Activated CD4-positive, alpha-beta memory T cell treated with anti-CD3 and anti-CD28 coated beads, Interleukin-2, amount 10 ng/mL, durations not matched to agents 7 days and 5 days (primary cell): Measurements from ENCODE around the gene AFG1L. TPM values are rescaled to one million over a fixed set of nuclear protein-coding genes. Genes with fewer than 3 reads are reported as not detected.
"Not testable (repeated sequence)": the region's sequence is repeated elsewhere in the genome, so short reads cannot be mapped to it uniquely, and the experiment has no call there.

Experiments used
- CTCF ChIA-PET: fragments of 350-600 bp; sonication (Branson Sonifier 250); formaldehyde crosslinking; loops from one replicate; lab custom pipeline; 2021; ENCODE audit warnings: antibody characterized with exemption, inconsistent platforms; lab: Charles Lee
- POLR2A ChIA-PET: fragments of 350-600 bp; sonication (Branson Sonifier 250); formaldehyde crosslinking; loops from one replicate; lab custom pipeline; 2021; ENCODE audit warnings: antibody characterized with exemption; lab: Charles Lee
- DNase-seq: peaks from one replicate; pipeline ENCODE4 v3.0.0-alpha.2; 2020
- H3K27ac Mint-ChIP-seq: one replicate; pipeline ENCODE4 v1.8.0; 2021; ENCODE audit warnings: mild to moderate bottlenecking, mixed read lengths
- H3K27me3 Mint-ChIP-seq: one replicate; pipeline ENCODE4 v1.8.0; 2021; ENCODE audit warnings: mixed read lengths
- H3K36me3 Mint-ChIP-seq: one replicate; pipeline ENCODE4 v1.8.0; 2021; ENCODE audit warnings: low read depth, mixed read lengths
- H3K4me1 Mint-ChIP-seq: one replicate; pipeline ENCODE4 v1.8.0; 2021; ENCODE audit warnings: mixed read lengths
- H3K4me3 Mint-ChIP-seq: one replicate; pipeline ENCODE4 v1.8.0; 2021; ENCODE audit warnings: mild to moderate bottlenecking, mixed read lengths
- H3K9me3 Mint-ChIP-seq: one replicate; pipeline ENCODE4 v1.8.0; 2021; ENCODE audit warnings: mixed read lengths
- total RNA-seq, 2 experiments: library from RNA; stranded (reverse); gene quantifications; one replicate each; pipeline ENCODE4 v1.2.3, GENCODE V29; 2021

The AFG1L gene
- total RNA-seq, 2 experiments from 2014 or later = 4.5 to 4.7 TPM

DNA sequence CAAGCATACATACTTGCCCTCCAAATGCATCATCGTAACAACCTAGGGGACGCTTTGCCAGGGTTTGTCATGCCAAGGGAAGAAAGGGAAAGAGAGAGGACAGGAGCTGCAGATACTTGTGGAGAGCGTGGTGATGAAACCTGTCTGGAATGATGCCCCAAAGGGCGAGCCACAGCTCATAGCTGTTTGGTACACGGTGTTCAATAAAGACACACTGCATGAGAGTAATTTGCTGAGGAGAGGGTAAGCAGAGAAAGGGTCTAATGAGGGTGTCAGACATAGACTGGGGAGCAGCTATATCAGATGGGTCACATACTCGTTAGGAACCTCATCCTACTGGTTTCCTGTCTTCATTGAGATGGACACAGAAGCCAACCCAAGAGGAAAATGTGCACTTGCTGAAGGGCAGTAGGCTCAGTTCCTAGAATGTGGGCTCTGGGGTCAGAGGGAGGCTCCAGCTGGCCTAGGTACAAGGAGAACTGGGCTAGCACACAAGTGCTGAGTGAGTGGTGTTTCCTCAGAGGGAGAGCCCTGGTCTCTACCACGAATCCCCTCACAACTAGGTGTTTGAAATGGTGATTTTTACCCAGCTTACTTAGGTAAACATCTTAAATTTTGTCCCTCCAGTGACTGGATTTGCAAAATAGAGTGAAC lies 260.7 kb downstream of the AFG1L start:
- no peak for DNase-seq
- POLR2A ChIA-PET = no interaction called here
- H3K36me3 Mint-ChIP-seq = no peaks in the 10 kb centered on the region
- no peak overlapping the region for H3K4me3 Mint-ChIP-seq
- peaks cover 17% of the 10 kb centered on the region for H3K27me3 Mint-ChIP-seq
- H3K4me1 Mint-ChIP-seq = peaks cover 10% of the 10 kb centered on the region
- no peaks in the 10 kb centered on the region for H3K9me3 Mint-ChIP-seq
- H3K27ac Mint-ChIP-seq = no peak overlapping the region
- CTCF ChIA-PET = interaction anchor here (1.4 kb wide), 1 partner anchor 518 kb away, joined by 4 read pairs; no protein-coding TSS in a partner anchor

DNA sequence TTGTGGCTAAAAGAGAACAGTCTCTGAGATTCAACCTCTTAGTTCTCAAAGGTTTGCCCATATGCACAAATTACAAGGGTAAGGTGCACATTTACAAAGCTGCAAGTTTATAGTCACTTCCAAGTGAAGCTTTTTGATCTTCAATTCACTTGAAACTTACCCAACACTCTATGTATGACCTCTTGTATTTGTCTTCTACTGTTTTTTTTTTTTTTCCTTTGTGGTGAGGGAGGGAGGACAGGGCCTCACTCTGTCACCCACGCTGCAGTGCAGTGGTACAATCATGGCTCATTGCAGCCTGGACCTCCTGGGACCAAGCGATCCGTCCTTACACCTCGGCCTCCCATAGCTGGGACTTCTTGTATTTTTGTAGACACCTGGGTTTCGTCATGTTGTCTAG lies 261.4 kb downstream of the AFG1L start:
- peaks cover 10% of the 10 kb centered on the region for H3K4me1 Mint-ChIP-seq
- H3K36me3 Mint-ChIP-seq = no peaks in the 10 kb centered on the region
- ChIA-PET POLR2A (interaction anchor here (1.3 to 3.0 kb wide), 3 partner anchors 15 to 826 kb away, joined by 3 to 12 read pairs (median 5); partner anchors contain the start of gene CD164), CTCF (interaction anchor here (1.0 to 1.4 kb wide), 2 partner anchors 517 to 518 kb away, joined by 3 to 4 read pairs; no protein-coding TSS in a partner anchor)
- DNase-seq = no peak
- no peak overlapping the region for H3K27ac Mint-ChIP-seq
- no peak overlapping the region for H3K4me3 Mint-ChIP-seq
- peaks cover 17% of the 10 kb centered on the region for H3K27me3 Mint-ChIP-seq
- H3K9me3 Mint-ChIP-seq = no peaks in the 10 kb centered on the region

DNA sequence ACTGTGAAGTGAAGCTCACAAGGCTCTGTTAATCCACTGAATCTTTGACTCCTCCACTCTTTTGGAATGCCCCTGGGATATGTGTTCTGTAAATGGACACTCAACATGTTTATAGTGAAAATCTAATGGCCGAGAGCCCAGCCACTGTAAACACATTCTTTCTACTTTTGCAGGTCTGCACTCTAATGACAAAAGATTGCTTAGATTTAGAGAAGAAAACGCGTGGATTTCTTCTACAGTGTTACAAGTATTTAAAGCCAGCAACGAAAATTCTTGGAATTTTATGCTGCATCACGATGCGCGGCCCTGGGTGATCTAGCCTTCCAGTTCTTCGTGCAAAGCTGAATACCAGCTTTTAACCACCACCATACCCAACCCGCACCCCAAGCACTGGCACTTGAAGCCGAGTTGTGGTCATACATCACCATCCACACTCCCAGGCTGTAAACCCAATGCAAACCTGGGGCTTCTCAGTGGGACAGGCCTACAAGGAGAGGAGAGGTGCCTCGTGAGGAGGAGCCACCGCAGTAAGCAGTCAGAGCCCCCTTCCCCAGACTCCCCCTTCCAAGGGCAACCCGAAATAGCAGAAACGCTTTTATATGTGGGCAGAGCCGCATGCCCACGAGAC lies 262.1 kb downstream of the AFG1L start:
- Mint-ChIP-seq H3K27me3 (peaks cover 19% of the 10 kb centered on the region), H3K4me1 (peaks cover 15% of the 10 kb centered on the region), H3K27ac (peak overlapping the region; percentile 31), H3K36me3 (peaks cover 4% of the 10 kb centered on the region), H3K9me3 (no peaks in the 10 kb centered on the region), H3K4me3 (peak overlapping the region; percentile 97)
- no peak for DNase-seq
- ChIA-PET CTCF (interaction anchor here (1.0 kb wide), 1 partner anchor 518 kb away, joined by 3 read pairs; no protein-coding TSS in a partner anchor), POLR2A (interaction anchor here (0.6 to 4.5 kb wide), 11 partner anchors 11 to 826 kb away, joined by 3 to 29 read pairs (median 5); partner anchors contain the start of genes ARMC2, CD164, CEP57L1 and SESN1)

DNA sequence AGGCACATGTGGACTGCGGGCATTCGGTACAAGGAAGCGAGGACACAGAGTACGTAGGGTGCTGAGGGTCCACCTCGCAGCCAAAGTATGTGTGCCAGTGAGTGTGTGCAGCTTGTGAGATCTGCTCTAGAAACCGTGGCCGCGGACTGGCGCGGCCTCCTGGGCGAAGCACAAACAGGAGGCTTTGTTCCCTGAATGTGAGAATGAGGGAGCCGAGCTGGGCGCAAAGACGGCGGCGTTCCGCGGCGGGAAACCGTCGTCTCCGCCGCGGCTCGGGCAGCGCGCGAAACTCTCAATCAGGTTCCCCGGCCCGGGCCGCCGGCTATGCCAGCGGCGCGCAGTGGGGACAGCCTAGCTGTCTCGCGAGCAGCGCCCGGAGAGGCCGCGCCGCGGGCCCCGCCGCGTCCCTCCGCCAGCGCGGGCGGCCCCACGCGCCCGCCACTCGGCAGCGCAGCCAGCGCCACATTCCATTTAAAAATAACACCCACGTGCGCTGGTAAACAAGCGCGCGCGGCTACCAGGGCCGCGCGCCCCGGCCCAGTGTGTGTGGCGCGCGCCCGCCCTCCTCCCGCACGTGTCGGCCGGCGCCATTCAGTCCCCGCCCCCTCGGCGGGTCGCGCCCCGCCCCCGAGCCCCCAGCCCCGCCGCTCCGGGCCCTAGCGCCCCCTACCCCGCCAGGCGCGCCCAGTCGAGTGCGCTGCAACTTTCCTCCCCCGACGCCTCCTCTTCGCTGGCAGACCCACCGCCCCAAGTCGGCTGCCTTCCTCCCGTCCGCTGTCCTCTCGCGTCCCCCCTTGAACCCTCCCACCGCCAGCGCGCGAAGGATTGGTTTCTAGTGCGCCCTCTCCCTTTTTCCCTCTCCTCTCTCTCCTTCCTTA lies 262.9 kb downstream of the AFG1L start:
- H3K4me3 Mint-ChIP-seq = peak overlapping the region; percentile 97
- peaks cover 12% of the 10 kb centered on the region for H3K36me3 Mint-ChIP-seq
- peaks cover 20% of the 10 kb centered on the region for H3K27me3 Mint-ChIP-seq
- peaks cover 21% of the 10 kb centered on the region for H3K4me1 Mint-ChIP-seq
- H3K27ac Mint-ChIP-seq = peak overlapping the region; percentile 98
- ChIA-PET CTCF (interaction anchor here (0.9 to 1.7 kb wide), 10 partner anchors 10 to 537 kb away, joined by 3 to 6 read pairs (median 4); partner anchors contain the start of genes ARMC2, CEP57L1 and SESN1), POLR2A (interaction anchor here (0.6 to 4.5 kb wide), 22 partner anchors 12 to 825 kb away, joined by 3 to 29 read pairs (median 4); partner anchors contain the start of genes ARMC2, CD164, CEP57L1 and SESN1)
- DNase-seq = peak; percentile 77
- no peaks in the 10 kb centered on the region for H3K9me3 Mint-ChIP-seq

DNA sequence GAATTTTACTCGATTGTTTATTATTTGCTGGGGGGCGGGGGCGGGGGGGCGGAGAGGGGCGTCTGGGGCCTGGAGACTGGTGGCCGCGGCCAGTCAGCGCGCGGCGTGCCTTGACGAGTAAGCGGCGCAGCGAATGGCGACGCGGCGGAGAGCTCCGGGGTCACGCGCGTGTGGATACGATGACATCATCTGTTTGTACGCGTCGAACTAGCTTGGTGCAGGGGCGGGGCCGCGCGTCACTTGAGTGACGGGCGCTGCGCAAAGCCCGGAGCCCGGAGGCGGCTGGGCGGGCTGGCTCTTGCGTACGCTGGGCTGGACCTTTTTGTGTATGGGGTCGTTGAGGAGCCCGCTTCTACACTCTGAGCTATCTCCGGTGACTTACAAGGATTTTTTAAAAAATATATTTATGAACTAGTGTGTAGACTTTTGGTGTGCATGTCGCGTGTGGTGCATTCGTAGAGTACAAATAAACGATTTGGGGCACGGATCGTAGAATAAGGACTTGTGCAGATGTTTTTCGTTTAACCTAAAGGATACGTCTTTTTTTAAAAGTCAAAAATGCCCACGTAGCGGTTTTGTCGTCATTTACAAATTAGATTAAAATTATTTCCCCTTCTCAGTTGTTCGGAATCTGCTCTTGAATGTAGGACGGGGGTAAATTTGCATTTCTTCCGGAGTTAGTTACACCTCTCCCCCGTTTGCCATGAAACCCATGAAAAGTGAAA lies 263.7 kb downstream of the AFG1L start:
- peaks cover 28% of the 10 kb centered on the region for H3K4me1 Mint-ChIP-seq
- ChIA-PET POLR2A (interaction anchor here (0.8 to 4.5 kb wide), 20 partner anchors 12 to 824 kb away, joined by 3 to 29 read pairs (median 7); partner anchors contain the start of genes ARMC2, CD164, CEP57L1 and SESN1), CTCF (interaction anchor here (0.6 to 1.7 kb wide), 12 partner anchors 9 to 536 kb away, joined by 3 to 6 read pairs (median 4); partner anchors contain the start of genes ARMC2, CEP57L1 and SESN1)
- peaks cover 21% of the 10 kb centered on the region for H3K27me3 Mint-ChIP-seq
- H3K36me3 Mint-ChIP-seq = peaks cover 15% of the 10 kb centered on the region
- H3K9me3 Mint-ChIP-seq = no peaks in the 10 kb centered on the region
- peak overlapping the region; percentile 97 for H3K4me3 Mint-ChIP-seq
- peak; percentile 97 for DNase-seq
- H3K27ac Mint-ChIP-seq = peak overlapping the region; percentile 98

DNA sequence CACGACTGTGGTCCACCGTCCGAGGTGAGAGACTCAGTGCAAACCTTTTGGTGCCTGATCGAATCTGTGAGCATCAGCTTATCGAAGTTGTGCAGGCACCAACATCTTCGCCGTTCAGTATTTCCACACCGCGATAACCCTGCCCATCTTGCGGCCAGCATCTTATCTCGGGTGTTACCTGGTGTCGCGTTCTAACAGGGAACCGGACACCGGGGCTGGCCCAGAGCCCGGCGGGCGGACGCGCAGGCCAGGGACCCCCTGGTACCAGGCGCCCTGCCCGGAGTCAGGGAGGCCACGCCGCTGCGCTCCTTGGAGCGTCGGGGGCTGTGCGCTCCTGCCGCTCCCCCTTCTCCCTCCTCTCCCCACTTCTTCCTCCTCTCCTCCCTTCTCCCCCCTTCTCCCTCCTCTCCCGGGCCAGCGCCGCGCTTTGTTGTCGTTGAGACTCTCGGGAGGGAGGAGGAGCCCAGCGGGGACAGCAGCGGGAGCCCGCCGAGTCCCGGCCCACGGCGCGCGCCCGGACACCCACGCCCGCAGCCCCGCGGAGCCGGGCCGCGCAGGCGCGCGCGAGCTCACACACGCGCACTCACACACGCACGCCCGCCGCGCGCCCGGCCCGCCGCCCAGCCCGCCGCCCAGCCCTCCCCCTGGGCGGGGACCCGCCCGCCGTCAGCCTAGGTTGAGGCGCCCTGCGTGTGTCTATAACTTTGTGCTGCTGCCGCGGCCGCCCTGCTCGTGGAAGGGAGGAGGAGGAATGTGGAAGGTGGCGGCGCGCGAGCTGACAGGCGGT lies 264.4 kb downstream of the AFG1L start:
- H3K4me1 Mint-ChIP-seq = peaks cover 34% of the 10 kb centered on the region
- peaks cover 15% of the 10 kb centered on the region for H3K36me3 Mint-ChIP-seq
- peaks cover 19% of the 10 kb centered on the region for H3K27me3 Mint-ChIP-seq
- CTCF ChIA-PET = interaction anchor here (1.1 to 1.7 kb wide), 5 partner anchors 17 to 364 kb away, joined by 3 to 6 read pairs (median 5); partner anchors contain the start of gene ARMC2
- DNase-seq = peak; percentile 90
- no peaks in the 10 kb centered on the region for H3K9me3 Mint-ChIP-seq
- peak overlapping the region; percentile 97 for H3K4me3 Mint-ChIP-seq
- POLR2A ChIA-PET = interaction anchor here (0.8 to 4.5 kb wide), 24 partner anchors 13 to 931 kb away, joined by 3 to 29 read pairs (median 6); partner anchors contain the start of genes ARMC2, CD164, CEP57L1 and SESN1
- peak overlapping the region; percentile 98 for H3K27ac Mint-ChIP-seq

DNA sequence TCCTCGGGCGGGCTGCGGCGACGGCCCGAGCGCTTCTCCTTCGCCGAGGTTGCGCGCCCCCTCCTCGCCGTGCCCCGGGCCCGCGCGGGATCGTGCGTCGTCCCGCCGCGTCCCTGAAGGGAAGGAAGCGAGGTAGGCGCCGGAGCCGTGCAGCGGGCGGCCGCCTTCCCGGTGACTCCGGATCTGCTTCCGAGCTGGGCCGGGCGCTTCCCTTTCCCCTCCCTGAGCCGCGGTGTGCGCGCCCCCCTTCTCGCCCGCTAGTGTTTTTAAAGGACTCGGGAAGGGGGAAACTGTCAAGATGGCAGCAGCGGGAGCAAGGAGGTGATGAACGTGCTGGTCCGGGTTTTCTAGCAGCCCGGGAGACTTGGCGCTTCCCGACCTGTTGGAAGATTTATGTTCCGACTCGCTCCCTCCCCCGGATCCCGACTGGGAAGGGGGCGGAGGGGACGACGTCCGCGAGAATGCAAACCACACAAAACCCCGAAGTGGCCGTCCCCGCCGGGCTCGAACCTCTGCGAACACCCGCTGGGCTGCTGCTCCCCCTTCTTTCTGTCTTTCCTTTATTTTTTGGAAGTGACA lies 265.1 kb downstream of the AFG1L start:
- peak; percentile 45 for DNase-seq
- peaks cover 17% of the 10 kb centered on the region for H3K27me3 Mint-ChIP-seq

DNA sequence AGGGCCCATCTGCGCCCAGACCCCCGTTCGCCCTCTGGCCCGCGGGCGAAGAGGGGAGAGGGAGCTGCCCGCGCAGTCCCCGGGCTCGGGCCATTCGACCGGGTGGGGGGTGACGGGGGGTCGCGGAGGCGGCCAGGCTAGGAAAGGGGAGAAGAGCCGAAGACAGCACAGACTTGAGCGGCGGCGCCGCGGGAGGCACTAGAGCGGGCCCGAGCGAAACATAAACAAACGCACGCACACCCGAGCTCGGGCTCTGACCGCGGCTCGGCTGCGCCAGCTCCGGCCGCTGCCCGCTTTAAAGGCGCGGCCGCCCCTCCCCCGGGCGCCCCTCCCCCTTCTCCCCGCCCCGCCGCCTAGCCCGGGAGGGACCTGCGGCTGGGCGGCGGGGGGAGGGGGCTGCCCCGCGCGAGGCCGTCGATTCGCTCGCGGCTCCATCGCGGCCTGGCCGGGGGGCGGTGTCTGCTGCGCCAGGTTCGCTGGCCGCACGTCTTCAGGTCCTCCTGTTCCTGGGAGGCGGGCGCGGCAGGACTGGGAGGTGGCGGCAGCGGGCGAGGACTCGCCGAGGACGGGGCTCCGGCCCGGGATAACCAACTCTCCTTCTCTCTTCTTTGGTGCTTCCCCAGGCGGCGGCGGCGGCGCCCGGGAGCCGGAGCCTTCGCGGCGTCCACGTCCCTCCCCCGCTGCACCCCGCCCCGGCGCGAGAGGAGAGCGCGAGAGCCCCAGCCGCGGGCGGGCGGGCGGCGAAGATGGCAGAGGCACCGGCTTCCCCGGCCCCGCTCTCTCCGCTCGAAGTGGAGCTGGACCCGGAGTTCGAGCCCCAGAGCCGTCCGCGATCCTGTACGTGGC lies 265.8 kb downstream of the AFG1L start, which contains the start of gene FOXO3:
Gene FOXO3, plus strand, starts transcription at position 455 of the 846 bp plus-strand sequence. Its CDS starts 292 bp downstream, at position 747.
- Mint-ChIP-seq H3K27ac (peak within 1 kb of the TSS; percentile 73), H3K4me3 (peak within 1 kb of the TSS; percentile 80), H3K9me3 (no peaks in the 10 kb centered on the region), H3K4me1 (peaks cover 48% of the 10 kb centered on the region), H3K36me3 (peaks cover 15% of the 10 kb centered on the region), H3K27me3 (peaks cover 11% of the 10 kb centered on the region)
- ChIA-PET POLR2A (interaction anchor here (0.8 to 4.5 kb wide), 13 partner anchors 14 to 930 kb away, joined by 3 to 29 read pairs (median 4); partner anchors contain the start of genes CD164, CEP57L1 and SESN1), CTCF (no interaction called here)
- DNase-seq = peak; percentile 63

More for the DNA sequence above, 265.1 kb downstream of the AFG1L start:
- H3K9me3 Mint-ChIP-seq = no peaks in the 10 kb centered on the region
- peaks cover 41% of the 10 kb centered on the region for H3K4me1 Mint-ChIP-seq
- peak overlapping the region; percentile 80 for H3K4me3 Mint-ChIP-seq
- POLR2A ChIA-PET = interaction anchor here (0.8 to 4.5 kb wide), 18 partner anchors 16 to 931 kb away, joined by 3 to 29 read pairs (median 6); partner anchors contain the start of genes ARMC2, CD164, CEP57L1 and SESN1
- peak overlapping the region; percentile 73 for H3K27ac Mint-ChIP-seq
- CTCF ChIA-PET = interaction anchor here (1.7 kb wide), 1 partner anchor 363 kb away, joined by 6 read pairs; no protein-coding TSS in a partner anchor
- peaks cover 15% of the 10 kb centered on the region for H3K36me3 Mint-ChIP-seq

DNA sequence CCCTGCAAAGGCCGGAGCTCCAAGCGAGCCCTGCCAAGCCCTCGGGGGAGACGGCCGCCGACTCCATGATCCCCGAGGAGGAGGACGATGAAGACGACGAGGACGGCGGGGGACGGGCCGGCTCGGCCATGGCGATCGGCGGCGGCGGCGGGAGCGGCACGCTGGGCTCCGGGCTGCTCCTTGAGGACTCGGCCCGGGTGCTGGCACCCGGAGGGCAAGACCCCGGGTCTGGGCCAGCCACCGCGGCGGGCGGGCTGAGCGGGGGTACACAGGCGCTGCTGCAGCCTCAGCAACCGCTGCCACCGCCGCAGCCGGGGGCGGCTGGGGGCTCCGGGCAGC lies 266.4 kb downstream of the AFG1L start:
- H3K4me3 Mint-ChIP-seq, H3K27ac Mint-ChIP-seq, CTCF ChIA-PET, DNase-seq, H3K9me3 Mint-ChIP-seq: not testable (repeated sequence)
- POLR2A ChIA-PET = interaction anchor here (0.8 to 1.3 kb wide), 2 partner anchors 15 to 305 kb away, joined by 3 read pairs; no protein-coding TSS in a partner anchor
- Mint-ChIP-seq H3K4me1 (peaks cover 54% of the 10 kb centered on the region), H3K27me3 (peaks cover 11% of the 10 kb centered on the region), H3K36me3 (peaks cover 21% of the 10 kb centered on the region)
